ENCODE results near the gene TRIM33. TPM values are rescaled to one million over a fixed set of nuclear protein-coding genes. Genes with fewer than 3 reads are reported as not detected.
"Not testable (repeated sequence)": the region's sequence is repeated elsewhere in the genome, so short reads cannot be mapped to it uniquely, and the experiment has no call there.

TRIM33 gene
- total RNA-seq, 2 experiments from 2014 or later: 26.9 to 27.9 TPM

- Mint-ChIP-seq H3K9me3 (peaks cover 3% of the 10 kb centered on the region), H3K27me3 (no peaks in the 10 kb centered on the region), H3K36me3 (peaks cover 7% of the 10 kb centered on the region), H3K27ac (no peak overlapping the region), H3K4me1 (ENCODE audit: low read depth) (peaks cover 46% of the 10 kb centered on the region), H3K4me3 (no peak overlapping the region)
- ChIA-PET POLR2A (no interaction called here), CTCF (no interaction called here)
- DNase-seq: no peak
- intact Hi-C loops (cut with micrococcal nuclease): no loop called here
Observed at GRCh38 chr1:114485286-114485685, 25.7 kb downstream of the TRIM33 start.

- Mint-ChIP-seq H3K4me3 (no peak overlapping the region), H3K36me3 (peaks cover 14% of the 10 kb centered on the region), H3K27ac (peak overlapping the region; percentile 47), H3K9me3 (peaks cover 9% of the 10 kb centered on the region), H3K4me1 (ENCODE audit: low read depth) (peaks cover 44% of the 10 kb centered on the region), H3K27me3 (no peaks in the 10 kb centered on the region)
- intact Hi-C loops (cut with micrococcal nuclease): no loop called here
- no peak for DNase-seq
- CTCF ChIA-PET: interaction anchor here (1.2 kb wide), 1 partner anchor 99 kb away, joined by 3 read pairs; the partner anchor contains the start of gene BCAS2
- POLR2A ChIA-PET: no interaction called here
Observed at GRCh38 chr1:114482585-114482984, 28.4 kb downstream of the TRIM33 start.

DNA sequence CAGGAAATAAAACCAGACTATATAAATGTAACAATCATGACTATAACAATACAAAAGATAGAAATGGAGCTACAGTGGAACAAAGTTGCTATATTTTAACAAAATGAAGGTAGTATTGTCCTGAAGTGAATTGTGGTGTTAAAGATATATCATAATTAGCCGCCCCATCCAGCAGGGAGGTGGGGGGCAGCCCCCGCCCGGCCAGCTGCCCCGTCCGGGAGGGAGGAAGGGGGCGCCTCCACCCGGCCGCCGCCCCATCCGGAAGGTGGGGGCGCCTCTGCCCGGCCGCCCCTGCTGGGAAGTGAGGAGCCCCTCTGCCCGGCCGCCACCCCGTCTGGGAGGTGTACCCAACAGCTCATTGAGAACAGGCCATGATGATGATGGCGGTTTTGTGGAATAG lies 31.4 kb downstream of the TRIM33 start:
- DNase-seq; H3K27me3 Mint-ChIP-seq; H3K4me3 Mint-ChIP-seq; intact Hi-C loops (cut with micrococcal nuclease); H3K9me3 Mint-ChIP-seq; POLR2A ChIA-PET; H3K27ac Mint-ChIP-seq: not testable (repeated sequence)
- peaks cover 13% of the 10 kb centered on the region for H3K36me3 Mint-ChIP-seq
- peaks cover 52% of the 10 kb centered on the region for H3K4me1 Mint-ChIP-seq (ENCODE audit: low read depth)
- CTCF ChIA-PET: interaction anchor here (0.6 kb wide), 1 partner anchor 189 kb away, joined by 3 read pairs; no protein-coding TSS in a partner anchor

- CTCF ChIA-PET: no interaction called here
- intact Hi-C loops (cut with micrococcal nuclease): no loop called here
Observed at GRCh38 chr1:114479134-114479533, 31.9 kb downstream of the TRIM33 start.

DNA sequence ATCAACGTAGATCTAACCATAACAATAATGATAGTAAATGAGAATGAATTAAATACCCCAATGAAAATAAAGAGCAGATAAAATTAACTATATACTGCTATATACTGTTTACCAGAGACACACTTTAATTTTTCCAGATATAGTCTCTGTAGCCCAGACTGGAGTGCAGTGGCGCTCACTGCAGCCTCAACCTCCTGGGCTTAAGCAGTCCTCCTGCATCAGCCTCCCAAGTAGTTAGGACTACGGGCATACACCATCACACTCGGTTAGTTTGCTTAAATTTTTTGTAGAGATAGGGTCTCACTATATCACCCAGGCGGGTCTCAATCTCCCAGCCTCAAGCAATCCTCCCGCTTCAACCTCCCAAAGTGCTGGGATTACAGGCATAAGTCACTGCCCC lies 37.2 kb downstream of the TRIM33 start:
- no peak for DNase-seq
- Mint-ChIP-seq H3K36me3 (peaks cover 8% of the 10 kb centered on the region), H3K4me1 (ENCODE audit: low read depth) (peaks cover 57% of the 10 kb centered on the region), H3K27ac (no peak overlapping the region), H3K9me3 (peaks cover 4% of the 10 kb centered on the region), H3K4me3 (no peak overlapping the region), H3K27me3 (no peaks in the 10 kb centered on the region)
- POLR2A ChIA-PET: no interaction called here
- CTCF ChIA-PET: no interaction called here
- intact Hi-C loops (cut with micrococcal nuclease): no loop called here

More at GRCh38 chr1:114479134-114479533, 31.9 kb downstream of the TRIM33 start:
- no peak for DNase-seq
- Mint-ChIP-seq H3K36me3 (peaks cover 13% of the 10 kb centered on the region), H3K4me1 (ENCODE audit: low read depth) (peaks cover 52% of the 10 kb centered on the region), H3K4me3 (no peak overlapping the region), H3K9me3 (peaks cover 9% of the 10 kb centered on the region), H3K27me3 (no peaks in the 10 kb centered on the region), H3K27ac (no peak overlapping the region)
- POLR2A ChIA-PET: no interaction called here

DNA sequence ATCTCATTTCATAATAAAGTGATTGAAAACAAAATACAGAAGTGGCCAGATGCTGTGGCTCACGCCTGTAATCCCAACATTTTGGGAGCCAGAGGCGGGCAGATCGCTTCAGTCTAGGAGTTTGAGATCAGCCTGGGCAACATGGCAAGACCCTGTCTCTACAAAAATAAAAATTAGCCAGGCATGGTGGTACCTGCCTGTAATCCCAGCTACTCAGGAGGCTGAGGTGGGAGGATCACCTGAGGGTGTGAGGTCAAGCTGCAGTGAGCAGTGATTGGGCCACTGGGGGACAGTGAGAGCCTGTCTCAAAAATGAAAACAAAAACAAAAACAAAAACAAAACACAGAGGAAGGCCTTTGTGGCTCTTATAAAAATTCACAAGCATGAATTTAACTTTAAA lies 38.6 kb downstream of the TRIM33 start:
- peaks cover 4% of the 10 kb centered on the region for H3K9me3 Mint-ChIP-seq
- ChIA-PET POLR2A (no interaction called here), CTCF (no interaction called here)
- H3K4me1 Mint-ChIP-seq (ENCODE audit: low read depth): peaks cover 63% of the 10 kb centered on the region
- DNase-seq: no peak
- H3K4me3 Mint-ChIP-seq: no peak overlapping the region
- intact Hi-C loops (cut with micrococcal nuclease): no loop called here
- H3K36me3 Mint-ChIP-seq: peaks cover 8% of the 10 kb centered on the region
- no peaks in the 10 kb centered on the region for H3K27me3 Mint-ChIP-seq
- H3K27ac Mint-ChIP-seq: no peak overlapping the region

DNA sequence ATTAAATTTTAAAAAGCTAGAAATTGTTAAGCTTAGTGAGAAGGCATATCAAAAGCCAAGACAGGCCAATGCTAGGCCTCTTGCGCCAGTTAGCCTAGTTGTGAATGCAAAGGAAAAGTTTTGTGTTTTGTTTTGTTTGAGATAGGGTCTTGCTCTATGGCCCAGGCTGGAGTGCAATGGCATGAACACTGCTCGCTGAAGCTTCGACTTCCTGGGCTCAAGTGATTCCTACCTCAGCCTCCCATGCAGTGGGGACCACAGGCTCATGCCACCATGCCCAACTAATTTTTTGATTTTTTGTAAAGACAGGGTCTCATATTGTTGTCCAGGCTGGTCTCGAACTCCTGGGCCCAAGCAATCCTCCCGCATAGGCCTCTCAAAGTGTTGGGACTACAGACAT lies 40.3 kb downstream of the TRIM33 start:
- DNase-seq: no peak
- H3K4me1 Mint-ChIP-seq (ENCODE audit: low read depth): peaks cover 61% of the 10 kb centered on the region
- intact Hi-C loops (cut with micrococcal nuclease): no loop called here
- H3K4me3 Mint-ChIP-seq: no peak overlapping the region
- H3K27me3 Mint-ChIP-seq: no peaks in the 10 kb centered on the region
- H3K36me3 Mint-ChIP-seq: peaks cover 8% of the 10 kb centered on the region
- no peak overlapping the region for H3K27ac Mint-ChIP-seq
- ChIA-PET CTCF (interaction anchor here (0.5 kb wide), 1 partner anchor 30 kb away, joined by 3 read pairs; no protein-coding TSS in a partner anchor), POLR2A (no interaction called here)
- H3K9me3 Mint-ChIP-seq: peaks cover 4% of the 10 kb centered on the region

DNA sequence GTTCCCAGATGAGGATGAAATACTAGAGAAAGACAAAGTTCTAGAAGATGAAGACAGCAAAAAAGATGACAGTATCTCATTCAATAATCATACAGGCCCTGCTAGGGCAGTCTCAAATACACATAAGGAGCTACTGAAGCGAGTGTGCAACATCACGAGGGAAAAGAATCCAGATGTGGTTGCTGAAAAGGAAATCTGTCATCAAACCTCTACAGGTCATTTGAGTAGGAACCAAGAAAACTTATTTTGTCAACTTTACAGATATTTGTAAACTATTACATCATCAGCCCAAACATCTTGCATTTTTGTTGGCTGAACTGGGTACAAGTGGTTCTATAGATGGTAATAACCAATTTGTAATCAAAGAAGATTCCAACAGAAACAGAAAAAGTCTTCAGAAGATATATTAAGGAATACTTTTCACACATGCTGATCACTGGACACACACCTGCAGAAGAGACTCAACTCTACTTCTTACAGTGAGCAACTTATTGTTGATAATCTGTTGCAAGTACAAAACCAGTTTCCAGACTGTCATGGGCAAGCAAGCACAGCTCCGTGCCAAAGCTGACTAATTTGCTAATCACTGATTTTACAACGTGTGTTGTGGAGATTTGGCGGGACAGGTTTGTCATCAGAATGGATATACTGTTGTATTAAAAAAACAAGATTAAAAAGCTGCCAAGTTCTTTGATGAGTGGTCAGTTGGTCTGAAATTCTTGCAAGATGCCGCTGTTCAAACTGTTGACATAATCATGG lies 42.1 kb downstream of the TRIM33 start:
- Mint-ChIP-seq H3K4me3 (no peak overlapping the region), H3K9me3 (peaks cover 4% of the 10 kb centered on the region), H3K27me3 (no peaks in the 10 kb centered on the region), H3K27ac (peak overlapping the region; percentile 56), H3K36me3 (peaks cover 8% of the 10 kb centered on the region), H3K4me1 (ENCODE audit: low read depth) (peaks cover 62% of the 10 kb centered on the region)
- CTCF ChIA-PET: interaction anchor here (0.7 kb wide), 1 partner anchor 62 kb away, joined by 4 read pairs; no protein-coding TSS in a partner anchor
- POLR2A ChIA-PET: interaction anchor here (1.4 kb wide), 1 partner anchor 42 kb away, joined by 5 read pairs; the partner anchor contains the start of gene TRIM33
- peak; percentile 35 for DNase-seq
- intact Hi-C loops (cut with micrococcal nuclease): loop anchor here (5.0 kb wide), 2 partner anchors 43 to 113 kb away; partner anchors contain the start of genes BCAS2 and TRIM33

GRCh38 chr1:114468047-114468446 lies 43.0 kb downstream of the TRIM33 start:
- CTCF ChIA-PET: interaction anchor here (0.7 to 1.4 kb wide), 3 partner anchors 42 to 166 kb away, joined by 3 to 4 read pairs (median 3); no protein-coding TSS in a partner anchor
- Mint-ChIP-seq H3K27ac (peak overlapping the region; percentile 56), H3K4me3 (no peak overlapping the region), H3K9me3 (no peaks in the 10 kb centered on the region), H3K4me1 (ENCODE audit: low read depth) (peaks cover 56% of the 10 kb centered on the region), H3K36me3 (peaks cover 4% of the 10 kb centered on the region), H3K27me3 (no peaks in the 10 kb centered on the region)
- DNase-seq: peak; percentile 23
- intact Hi-C loops (cut with micrococcal nuclease): loop anchor here (5.0 kb wide), 2 partner anchors 44 to 114 kb away; partner anchors contain the start of genes BCAS2 and TRIM33
- POLR2A ChIA-PET: interaction anchor here (0.8 to 1.4 kb wide), 2 partner anchors 43 to 44 kb away, joined by 4 to 5 read pairs; partner anchors contain the start of gene TRIM33

DNA sequence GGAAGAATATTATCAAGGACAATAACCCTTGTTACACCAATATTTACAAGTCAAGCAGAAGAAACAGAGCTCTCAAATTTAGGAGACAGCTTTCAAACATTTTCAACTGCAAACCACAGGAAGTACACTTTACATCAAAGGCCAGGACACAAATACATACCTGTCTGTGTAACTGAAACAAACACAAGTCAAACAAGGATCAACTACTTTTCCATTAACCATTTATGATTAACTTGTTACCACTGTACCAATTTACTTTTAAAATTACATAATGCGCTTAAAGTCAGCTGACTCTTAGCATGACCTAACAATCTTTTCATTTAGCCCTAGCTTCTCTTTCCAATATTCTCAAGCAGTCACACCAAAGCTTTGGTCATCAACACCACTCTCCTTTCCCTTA lies 43.5 kb downstream of the TRIM33 start:
- Mint-ChIP-seq H3K4me3 (no peak overlapping the region), H3K9me3 (no peaks in the 10 kb centered on the region), H3K27ac (peak overlapping the region; percentile 59), H3K4me1 (ENCODE audit: low read depth) (peaks cover 52% of the 10 kb centered on the region), H3K27me3 (no peaks in the 10 kb centered on the region), H3K36me3 (peaks cover 1% of the 10 kb centered on the region)
- ChIA-PET CTCF (interaction anchor here (0.9 to 1.4 kb wide), 3 partner anchors 43 to 166 kb away, joined by 3 to 4 read pairs (median 3); no protein-coding TSS in a partner anchor), POLR2A (interaction anchor here (0.8 kb wide), 1 partner anchor 44 kb away, joined by 4 read pairs; the partner anchor contains the start of gene TRIM33)
- intact Hi-C loops (cut with micrococcal nuclease): loop anchor here (5.0 kb wide), 2 partner anchors 45 to 115 kb away; partner anchors contain the start of genes BCAS2 and TRIM33
- no peak for DNase-seq

DNA sequence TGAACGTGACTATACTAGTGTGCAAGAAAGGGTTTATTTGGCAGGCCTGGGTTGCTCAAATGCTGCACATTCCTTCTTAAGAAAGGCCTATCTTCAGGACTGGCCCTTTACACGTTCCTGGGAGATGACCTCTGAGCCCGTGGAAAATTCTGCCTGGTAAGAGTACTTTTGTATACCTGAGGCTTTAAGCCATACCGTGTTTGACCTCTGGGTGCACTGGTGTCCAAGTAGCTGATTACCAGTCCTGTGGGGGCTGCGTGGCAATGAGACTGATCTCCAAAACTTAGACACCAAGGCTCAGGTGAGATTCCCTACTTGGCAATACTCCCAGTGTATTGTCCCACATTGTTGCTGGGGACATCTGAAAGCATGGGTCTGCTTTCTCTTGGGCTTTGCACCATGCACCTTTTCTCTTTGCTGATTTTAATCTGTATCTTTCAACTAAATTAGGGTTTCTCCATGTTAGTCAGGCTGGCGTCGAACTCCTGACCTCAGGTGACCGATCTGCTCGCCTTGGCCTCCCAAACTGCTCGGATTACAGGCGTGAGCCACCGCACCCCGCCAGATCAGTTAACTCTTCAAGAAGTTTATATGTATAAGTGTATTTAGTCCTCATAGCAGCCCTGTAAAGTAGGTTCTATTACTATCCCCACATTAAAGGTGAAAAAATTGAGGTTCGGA lies 44.5 kb downstream of the TRIM33 start:
- intact Hi-C loops (cut with micrococcal nuclease): loop anchor here (5.0 kb wide), 2 partner anchors 46 to 116 kb away; partner anchors contain the start of genes BCAS2 and TRIM33
- H3K27me3 Mint-ChIP-seq: no peaks in the 10 kb centered on the region
- H3K27ac Mint-ChIP-seq: no peak overlapping the region
- POLR2A ChIA-PET: no interaction called here
- DNase-seq: no peak
- peaks cover 5% of the 10 kb centered on the region for H3K36me3 Mint-ChIP-seq
- CTCF ChIA-PET: no interaction called here
- no peaks in the 10 kb centered on the region for H3K9me3 Mint-ChIP-seq
- H3K4me3 Mint-ChIP-seq: no peak overlapping the region
- peaks cover 50% of the 10 kb centered on the region for H3K4me1 Mint-ChIP-seq (ENCODE audit: low read depth)

- ChIA-PET POLR2A (no interaction called here), CTCF (no interaction called here)
- Mint-ChIP-seq H3K27ac (no peak overlapping the region), H3K4me1 (ENCODE audit: low read depth) (peaks cover 33% of the 10 kb centered on the region), H3K9me3 (no peaks in the 10 kb centered on the region), H3K4me3 (no peak overlapping the region), H3K36me3 (peaks cover 28% of the 10 kb centered on the region), H3K27me3 (no peaks in the 10 kb centered on the region)
- intact Hi-C loops (cut with micrococcal nuclease): no loop called here
- no peak for DNase-seq
Observed at GRCh38 chr1:114462963-114463362, 48.0 kb downstream of the TRIM33 start.
